ENCODE data around the gene SQOR. TPM values are rescaled to one million over a fixed set of nuclear protein-coding genes. Genes with fewer than 3 reads are reported as not detected.

Gene SQOR
- total RNA-seq, 1 experiment from 2014 or later, result 82.8 TPM

DNA sequence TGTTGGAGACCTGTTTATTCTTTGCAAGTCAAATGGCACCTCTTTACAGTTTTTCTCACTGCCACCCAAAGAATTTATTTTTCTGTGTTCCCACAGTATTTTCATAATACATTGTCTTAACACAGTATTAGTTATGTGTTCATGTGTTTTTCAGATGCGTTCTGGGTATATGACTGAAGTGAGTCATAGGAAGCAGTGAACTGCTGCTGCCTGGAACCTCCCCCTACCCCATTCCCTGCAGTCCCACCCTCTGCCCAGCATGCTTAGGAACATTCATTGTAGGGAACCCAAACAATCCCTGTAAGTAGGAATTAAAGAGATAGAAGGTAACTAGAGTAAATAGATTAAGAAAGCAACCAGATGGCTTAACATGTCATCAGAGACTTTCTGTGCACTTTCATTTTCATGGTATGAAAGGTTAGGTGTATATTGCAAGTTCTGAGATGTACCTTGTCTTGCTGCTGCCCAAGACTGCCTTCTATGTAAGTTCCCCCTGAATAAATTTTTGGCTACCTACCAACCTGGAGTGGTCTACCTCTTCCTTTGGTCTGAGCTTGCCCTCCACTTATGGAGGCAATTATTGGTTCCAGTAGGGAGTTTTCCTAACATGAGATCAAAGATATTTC, 21.9 kb upstream of the SQOR start:
- no peaks in the 10 kb centered on the region for H3K27me3 ChIP-seq
- no peaks in the 10 kb centered on the region for H3K9me3 ChIP-seq
- no peak overlapping the region for H3K4me3 ChIP-seq
- no peaks in the 10 kb centered on the region; the same call in 1 of the 2 replicates for H3K36me3 ChIP-seq
- peak; percentile 26 for DNase-seq

DNA sequence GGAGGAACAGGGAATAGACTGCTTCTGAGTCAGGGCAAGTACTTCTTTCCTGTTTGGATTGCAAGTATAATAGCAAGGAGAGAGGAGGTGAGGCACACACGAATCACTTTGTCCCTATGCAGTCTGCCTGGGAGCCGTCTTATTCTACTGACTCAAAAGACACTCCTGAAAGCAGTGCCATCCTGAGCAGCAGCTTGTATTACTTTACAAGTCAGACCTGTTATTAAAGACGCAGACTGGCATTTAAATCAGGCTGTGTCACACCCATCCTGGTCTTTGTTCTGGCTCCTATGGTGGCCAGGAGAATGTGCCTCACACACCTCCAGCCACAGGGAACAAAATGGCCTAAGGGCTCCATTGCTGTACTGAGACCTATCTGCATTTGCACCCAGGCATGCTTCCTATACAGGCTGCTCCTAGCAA, 17.9 kb upstream of the SQOR start:
- Histone ChIP-seq H3K4me3 (no peak overlapping the region), H3K36me3 (no peaks in the 10 kb centered on the region), H3K27me3 (no peaks in the 10 kb centered on the region), H3K9me3 (no peaks in the 10 kb centered on the region)
- no peak for DNase-seq

DNA sequence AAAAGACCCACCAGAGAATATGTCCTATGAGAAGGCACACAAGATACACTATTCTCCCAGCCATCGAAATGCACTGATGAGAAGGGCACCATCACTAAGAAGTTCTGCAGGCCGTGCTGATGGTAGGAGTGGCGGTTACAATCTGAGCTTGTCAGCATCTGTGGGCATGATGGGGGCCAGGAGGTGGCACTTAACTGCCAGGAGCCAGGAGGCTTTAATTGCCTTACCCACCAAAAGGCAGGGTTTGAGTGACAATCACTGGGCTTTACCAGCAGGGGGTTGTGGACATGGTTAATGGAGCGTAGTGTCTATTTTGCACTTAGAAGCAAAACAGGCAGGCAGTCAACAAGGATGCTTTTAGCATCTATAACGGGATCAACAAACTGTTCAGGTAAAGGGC, 16.0 kb upstream of the SQOR start:
- Histone ChIP-seq H3K27me3 (no peaks in the 10 kb centered on the region), H3K36me3 (no peaks in the 10 kb centered on the region), H3K4me3 (no peak overlapping the region), H3K9me3 (no peaks in the 10 kb centered on the region)
- DNase-seq, result no peak

DNA sequence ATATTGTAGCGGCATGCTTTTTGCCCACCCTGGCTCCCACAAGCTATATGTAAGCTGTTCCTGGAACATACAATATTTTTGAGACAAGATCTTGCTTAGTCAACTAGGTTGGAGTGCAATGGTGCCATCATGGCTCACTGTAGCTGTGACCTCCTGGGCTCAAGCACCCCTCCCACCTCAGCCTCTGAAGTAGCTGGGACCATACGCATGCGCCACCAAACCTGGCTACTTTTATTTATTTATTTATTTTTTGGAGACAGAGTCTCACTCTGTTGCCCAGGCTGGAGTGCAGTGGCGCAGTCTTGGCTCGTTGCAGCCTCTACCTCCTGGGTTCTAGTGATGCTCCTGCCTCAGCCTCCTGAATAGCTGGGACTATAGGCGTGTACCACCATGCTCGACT, 6.7 kb upstream of the SQOR start:
- no peaks in the 10 kb centered on the region for H3K36me3 ChIP-seq
- DNase-seq, result no peak
- H3K4me3 ChIP-seq, result no peak overlapping the region
- H3K9me3 ChIP-seq, result peaks cover 11% of the 10 kb centered on the region
- no peaks in the 10 kb centered on the region for H3K27me3 ChIP-seq

DNA sequence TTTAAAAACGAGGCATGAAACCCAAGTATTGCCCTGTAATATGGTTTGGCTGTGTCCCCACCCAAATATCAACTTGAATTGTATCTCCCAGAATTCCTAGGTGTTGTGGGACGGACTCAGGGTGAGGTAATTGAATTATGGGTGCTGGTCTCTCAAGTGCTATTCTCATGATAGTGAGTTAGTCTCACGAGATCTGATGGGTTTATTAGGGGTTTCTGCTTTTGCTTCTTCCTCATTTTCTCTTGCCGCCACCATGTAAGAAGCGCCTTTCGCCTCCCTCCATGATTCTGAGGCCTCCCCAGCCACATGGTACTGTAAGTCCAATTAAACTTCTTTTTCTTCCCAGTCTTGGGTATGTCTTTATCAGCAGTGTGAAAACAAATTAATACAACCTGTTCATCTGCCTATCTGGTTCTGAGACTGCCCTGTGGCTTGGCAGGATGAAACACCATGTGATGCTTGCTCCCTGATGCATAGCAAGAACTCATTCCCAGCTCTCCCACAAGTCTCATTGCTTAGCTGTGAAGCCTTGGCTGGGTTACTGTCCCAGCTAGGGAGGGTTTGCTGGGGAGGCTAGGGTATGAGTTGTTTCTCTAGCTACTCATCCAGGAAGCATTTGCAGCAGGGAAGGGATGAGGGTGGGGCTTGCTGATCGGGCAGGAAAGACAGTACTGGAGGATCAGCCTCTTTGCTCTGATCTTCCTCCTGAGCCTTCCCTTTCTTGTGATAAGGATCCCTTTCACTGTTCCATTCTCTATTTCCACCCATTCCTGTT, 3.7 kb upstream of the SQOR start:
- Histone ChIP-seq H3K27me3 (no peaks in the 10 kb centered on the region), H3K4me3 (peak overlapping the region; percentile 24), H3K36me3 (no peaks in the 10 kb centered on the region), H3K9me3 (peaks cover 5% of the 10 kb centered on the region)
- DNase-seq, result peak; percentile 90

DNA sequence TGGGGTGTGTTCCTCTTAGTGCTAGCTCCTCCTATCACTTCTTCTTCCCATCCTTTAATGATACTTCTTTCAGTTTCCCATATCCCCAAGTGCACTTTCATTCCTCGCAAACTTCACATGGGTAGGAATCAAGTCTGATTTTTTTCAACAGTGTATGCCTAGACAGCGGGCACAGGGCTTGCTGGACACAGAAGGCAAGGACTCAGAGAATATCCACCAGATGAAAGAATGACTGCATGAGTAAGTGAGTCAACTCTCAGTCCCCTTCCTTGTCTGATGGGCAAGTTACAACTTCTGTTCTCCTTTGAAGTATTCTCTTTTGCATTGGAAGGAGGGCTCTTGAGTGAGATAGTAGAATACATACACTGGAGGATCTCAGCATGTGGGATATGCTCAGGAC, 3.1 kb upstream of the SQOR start:
- peak overlapping the region; percentile 24 for H3K4me3 ChIP-seq
- H3K9me3 ChIP-seq, result no peaks in the 10 kb centered on the region; the same call in 1 of the 2 replicates
- DNase-seq, result no peak
- H3K27me3 ChIP-seq, result no peaks in the 10 kb centered on the region
- no peaks in the 10 kb centered on the region for H3K36me3 ChIP-seq

DNA sequence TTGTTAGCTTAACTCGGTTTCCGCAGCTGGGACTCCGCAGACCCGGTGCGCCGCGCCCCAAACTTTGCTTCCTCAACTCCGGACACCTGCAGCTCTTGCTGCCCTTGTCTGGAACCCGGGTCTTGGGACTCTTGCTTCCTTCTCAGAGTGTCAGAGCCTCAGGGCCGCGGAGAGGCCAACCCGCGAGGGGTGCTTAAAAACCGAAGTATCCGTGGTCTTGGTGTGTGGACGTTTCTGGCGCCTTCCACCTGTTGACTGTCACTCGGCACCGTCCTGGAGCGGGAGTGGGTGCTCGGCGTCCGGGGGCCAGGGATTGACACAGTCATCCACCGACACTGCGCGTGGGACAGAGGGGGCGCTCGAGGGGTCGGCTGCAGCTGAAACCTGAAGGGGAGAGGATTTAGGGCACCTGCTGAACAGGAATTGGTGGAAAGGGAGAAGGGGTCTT, 386 bp downstream of the SQOR start:
- peak; percentile 57 for DNase-seq

DNA sequence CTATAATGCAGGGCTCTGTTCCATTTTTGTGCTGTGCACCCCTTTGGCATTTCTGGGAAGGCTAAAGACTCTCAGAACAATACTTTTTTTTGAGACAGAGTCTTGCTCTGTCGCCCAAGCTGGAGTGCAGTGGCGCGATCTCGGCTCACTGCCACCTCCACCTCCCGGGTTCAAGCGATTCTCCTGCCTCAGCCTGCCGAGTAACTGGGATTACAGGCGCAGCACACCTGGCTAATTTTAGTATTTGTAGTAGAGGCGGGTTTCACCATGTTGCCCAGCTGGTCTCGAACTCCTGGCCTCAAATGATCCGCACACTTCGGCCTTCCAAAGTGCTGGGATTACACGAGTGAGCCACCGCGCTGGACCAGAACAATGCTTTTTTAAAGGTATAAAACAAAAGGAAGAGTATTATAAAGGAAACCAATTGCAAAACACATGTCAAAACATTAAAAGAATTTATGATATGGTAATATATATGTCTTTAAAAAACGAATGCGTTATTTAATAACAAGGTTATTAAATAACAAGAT, 999 bp downstream of the SQOR start:
- Histone ChIP-seq H3K4me3 (peak overlapping the region; percentile 78), H3K27me3 (no peaks in the 10 kb centered on the region), H3K36me3 (no peaks in the 10 kb centered on the region), H3K9me3 (no peaks in the 10 kb centered on the region)
- no peak for DNase-seq

More for the DNA sequence above, 386 bp downstream of the SQOR start:
- Histone ChIP-seq H3K36me3 (no peaks in the 10 kb centered on the region), H3K4me3 (peak overlapping the region; percentile 78), H3K9me3 (no peaks in the 10 kb centered on the region), H3K27me3 (no peaks in the 10 kb centered on the region)

DNA sequence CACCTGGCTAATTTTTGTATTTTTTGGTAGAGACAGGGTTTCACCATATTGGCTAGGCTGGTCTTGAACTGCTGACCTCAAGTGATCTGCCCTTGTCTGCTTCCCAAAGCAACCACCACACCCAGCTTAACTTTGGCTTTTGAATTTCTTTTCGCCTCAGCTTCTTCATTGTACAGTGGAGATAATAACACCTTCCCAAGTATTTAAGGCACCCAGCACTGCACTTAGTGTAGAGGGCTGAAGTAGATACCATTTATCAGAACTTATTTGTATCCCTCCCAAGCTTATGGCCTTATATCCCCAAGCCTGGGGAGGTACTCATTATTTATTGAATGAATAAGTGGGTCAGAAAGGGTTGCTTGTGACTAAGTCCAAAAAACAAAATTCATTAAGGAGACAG, 2.3 kb downstream of the SQOR start:
- Histone ChIP-seq H3K9me3 (no peaks in the 10 kb centered on the region), H3K4me3 (peak overlapping the region; percentile 3), H3K27me3 (no peaks in the 10 kb centered on the region), H3K36me3 (no peaks in the 10 kb centered on the region)
- DNase-seq, result no peak

DNA sequence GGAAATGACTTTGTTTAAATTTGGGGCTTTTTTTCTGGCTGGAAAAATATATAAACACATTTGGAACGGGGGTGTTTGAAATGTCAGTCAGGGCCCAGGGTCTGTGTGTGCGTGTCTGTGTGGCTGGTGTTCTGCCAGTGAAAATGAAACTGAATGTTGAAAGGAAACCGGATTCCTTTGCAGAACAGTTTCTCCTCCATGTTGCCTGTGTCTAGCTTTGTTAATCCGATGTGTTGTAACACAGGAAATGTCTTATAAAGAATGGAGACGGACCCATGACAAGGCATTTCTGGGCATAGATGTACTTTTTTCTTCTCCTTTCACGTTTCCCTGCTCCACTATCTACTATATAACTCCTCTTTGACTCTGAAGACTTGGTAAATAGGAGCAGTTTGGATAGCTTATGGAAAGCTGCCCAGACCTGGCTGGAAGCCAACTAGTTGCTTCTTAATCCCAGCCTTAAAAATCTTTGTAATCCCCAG, 2.8 kb downstream of the SQOR start:
- H3K27me3 ChIP-seq, result no peaks in the 10 kb centered on the region
- H3K9me3 ChIP-seq, result no peaks in the 10 kb centered on the region
- H3K4me3 ChIP-seq, result peak overlapping the region; percentile 7
- H3K36me3 ChIP-seq, result no peaks in the 10 kb centered on the region
- DNase-seq, result peak; percentile 81

DNA sequence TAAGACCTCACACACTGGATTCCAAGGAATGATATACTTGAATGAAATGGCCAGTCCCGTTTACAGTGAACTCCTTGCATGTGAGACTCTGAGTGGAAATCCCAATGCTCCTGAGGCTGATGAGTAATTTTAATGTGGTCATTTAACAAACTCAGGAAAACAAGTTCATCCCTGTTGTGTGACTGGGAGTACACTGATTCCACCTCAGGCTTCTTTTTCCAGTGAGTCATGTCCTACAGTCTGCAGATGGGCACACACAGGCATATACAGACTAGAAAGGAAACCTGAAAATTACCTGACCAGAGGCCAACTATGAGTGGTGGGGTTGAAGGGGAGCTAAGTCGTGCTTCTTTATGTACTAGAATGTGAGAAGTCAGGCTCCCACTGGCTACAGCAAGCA, 5.8 kb downstream of the SQOR start:
- Histone ChIP-seq H3K4me3 (no peak overlapping the region), H3K27me3 (no peaks in the 10 kb centered on the region), H3K36me3 (no peaks in the 10 kb centered on the region), H3K9me3 (no peaks in the 10 kb centered on the region)
- peak; percentile 70 for DNase-seq

DNA sequence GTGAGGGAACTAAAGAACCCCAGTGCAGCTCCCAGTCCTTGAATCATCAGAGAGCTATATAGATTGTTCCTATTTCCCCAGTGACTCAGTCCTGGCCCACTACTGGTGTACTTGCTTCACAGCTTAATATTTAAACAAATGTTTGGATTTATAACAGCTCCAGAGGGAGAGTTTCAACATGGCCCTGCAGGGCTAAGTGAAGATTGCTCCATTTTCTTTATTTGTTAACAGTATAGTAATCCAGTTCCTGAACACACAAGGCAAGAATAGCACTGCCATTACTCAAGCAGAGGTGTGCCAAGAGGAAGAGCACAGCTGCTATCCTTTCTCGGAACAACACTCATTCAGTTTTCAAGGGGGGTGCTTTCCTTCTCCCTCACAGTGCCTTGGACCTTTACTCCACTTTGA, 6.5 kb downstream of the SQOR start:
- H3K4me3 ChIP-seq, result no peak overlapping the region
- no peaks in the 10 kb centered on the region for H3K27me3 ChIP-seq
- no peaks in the 10 kb centered on the region for H3K36me3 ChIP-seq
- H3K9me3 ChIP-seq, result no peaks in the 10 kb centered on the region
- peak; percentile 90 for DNase-seq

DNA sequence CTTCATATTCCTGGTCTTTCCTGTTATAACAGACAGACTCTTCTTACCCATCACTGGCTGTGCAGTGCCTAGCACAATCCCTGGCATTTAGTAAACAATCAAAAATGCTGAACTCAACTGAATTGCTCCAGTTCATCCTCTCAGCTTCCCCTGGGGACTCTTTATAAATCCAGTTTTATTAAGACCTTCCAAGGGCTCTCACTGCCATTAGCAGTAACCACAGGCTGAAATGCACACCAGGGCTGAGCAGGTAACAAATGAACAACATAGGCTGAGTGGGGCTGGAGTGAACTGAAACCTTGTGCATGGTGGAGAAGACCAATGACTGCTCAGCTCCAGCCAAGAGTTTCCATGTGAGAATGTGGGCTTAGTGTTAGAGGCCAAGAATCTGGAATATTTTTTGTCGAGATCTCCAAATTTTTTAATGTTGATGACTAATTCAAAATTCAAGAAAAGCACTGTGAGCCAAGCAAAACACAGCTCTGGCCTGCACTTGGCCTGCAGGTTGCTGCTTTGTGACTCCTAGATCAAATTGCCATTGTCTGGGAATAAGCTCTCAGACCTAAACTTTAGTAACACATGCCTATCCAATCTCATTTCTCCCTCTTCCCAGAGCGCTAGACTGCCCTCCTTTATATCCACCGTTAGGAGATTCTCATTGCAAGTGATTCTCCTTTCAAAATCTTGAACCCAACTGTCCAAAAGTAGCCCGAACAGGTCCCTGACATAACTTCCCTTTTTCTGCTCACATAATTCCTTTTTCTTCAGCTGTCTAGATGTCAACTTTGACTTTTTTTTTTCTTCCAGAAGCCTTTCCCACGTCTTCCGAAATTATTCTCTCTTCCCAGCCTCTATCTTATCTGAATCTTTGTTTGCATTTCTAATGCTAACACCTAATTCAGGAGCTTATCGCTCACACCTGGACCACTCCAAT, 7.4 kb downstream of the SQOR start:
- Histone ChIP-seq H3K27me3 (no peaks in the 10 kb centered on the region), H3K9me3 (no peaks in the 10 kb centered on the region), H3K36me3 (no peaks in the 10 kb centered on the region), H3K4me3 (no peak overlapping the region)
- peak; percentile 85 for DNase-seq

DNA sequence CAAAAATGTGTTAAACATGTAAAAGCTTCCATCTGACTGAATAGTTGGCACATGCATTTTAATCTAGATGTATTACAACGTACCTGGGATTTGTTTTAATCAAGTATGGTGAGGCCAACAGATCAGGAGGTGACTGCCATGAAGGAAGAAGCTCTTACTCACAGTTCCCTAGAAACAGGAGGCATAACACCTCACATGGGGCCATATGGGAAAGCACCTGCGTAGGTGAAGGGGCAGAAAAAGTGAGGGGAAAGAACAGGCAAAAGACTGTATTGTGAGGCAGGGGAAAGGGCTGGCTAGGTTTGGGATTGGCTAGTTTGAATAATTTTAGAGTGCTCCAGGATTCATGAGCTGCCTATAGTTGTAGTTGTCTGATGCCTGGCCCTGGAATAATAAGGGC, 9.6 kb downstream of the SQOR start:
- H3K9me3 ChIP-seq, result no peaks in the 10 kb centered on the region
- no peak for DNase-seq

DNA sequence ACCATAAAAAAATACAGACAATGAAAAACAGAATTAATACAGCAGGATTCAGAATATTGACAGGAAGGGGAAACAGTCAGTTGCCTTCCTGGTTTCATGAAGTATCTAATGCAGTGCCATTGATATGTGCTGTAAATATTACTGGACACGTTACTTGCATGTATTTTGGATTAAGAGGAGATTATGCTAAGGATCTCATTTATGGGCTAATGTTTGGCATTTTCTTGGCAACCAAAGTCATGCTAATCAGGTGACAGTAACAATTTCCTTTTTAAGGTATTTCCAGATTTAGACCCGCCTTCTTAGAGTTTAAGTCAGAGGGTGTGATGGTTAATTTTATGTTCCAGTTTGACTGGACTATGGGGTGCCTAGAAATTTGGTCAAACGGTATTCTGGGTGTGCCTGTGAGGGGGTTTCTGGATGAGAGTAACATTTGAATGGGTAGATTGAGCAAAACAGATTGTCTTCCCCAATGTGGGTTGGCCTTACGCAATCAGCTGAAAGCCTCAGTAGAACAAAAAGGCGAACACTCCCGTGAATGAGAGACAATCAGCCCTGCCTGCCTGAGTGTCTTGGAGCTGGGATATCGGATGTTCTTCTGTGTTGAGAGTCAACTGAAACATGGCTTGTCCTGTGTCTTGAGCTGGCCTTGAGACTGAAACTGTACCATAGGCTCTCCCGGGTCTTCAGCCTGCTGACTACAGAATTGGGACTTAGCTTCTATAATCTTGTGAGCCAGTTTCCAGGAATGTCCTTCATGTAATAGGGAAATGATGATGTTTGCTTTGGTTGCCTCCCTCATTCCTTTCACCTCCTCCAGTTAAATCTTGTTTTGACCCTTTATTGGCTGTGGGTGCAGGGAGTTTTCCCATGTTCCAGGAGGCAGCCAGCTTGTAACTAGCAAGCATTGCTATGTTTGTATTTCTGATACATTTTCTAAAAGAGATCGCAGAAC, 10.5 kb downstream of the SQOR start:
- DNase-seq, result peak; percentile 35
- no peaks in the 10 kb centered on the region for H3K9me3 ChIP-seq
- no peak overlapping the region for H3K4me3 ChIP-seq
- no peaks in the 10 kb centered on the region for H3K27me3 ChIP-seq
- peaks cover 4% of the 10 kb centered on the region for H3K36me3 ChIP-seq

More for the DNA sequence above, 9.6 kb downstream of the SQOR start:
- no peaks in the 10 kb centered on the region for H3K36me3 ChIP-seq
- no peak overlapping the region for H3K4me3 ChIP-seq
- no peaks in the 10 kb centered on the region for H3K27me3 ChIP-seq

DNA sequence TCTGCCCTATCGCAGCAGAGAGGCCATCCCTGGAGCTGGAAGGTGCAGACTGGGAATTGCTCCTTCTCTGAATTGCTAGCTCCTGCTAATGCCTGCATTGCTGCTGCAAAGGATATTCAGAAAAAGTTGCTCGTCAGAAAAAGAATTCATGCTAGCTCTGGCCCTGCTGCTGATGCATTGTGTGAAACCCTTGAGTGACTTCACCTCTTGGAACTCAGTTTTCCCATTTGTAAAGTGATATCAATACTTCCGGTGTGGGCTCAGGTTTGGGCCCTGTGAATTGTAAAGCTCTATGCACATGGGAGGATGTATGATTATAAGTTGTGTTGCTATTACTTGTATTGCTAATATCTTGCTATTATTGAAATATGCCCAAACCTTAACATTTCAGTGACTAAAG, 11.4 kb downstream of the SQOR start:
- Histone ChIP-seq H3K9me3 (no peaks in the 10 kb centered on the region), H3K27me3 (no peaks in the 10 kb centered on the region), H3K4me3 (no peak overlapping the region), H3K36me3 (peaks cover 9% of the 10 kb centered on the region)
- DNase-seq, result peak; percentile 36

All from MG63 (cell line).